IMR-90 (cell line): ENCODE results near the gene TMEM179. TPM values are rescaled to one million over a fixed set of nuclear protein-coding genes. Genes with fewer than 3 reads are reported as not detected.

ENCODE experiments used
- ATAC-seq: fragments of 200-7000 bp; cut with Tn5 transposase; 2 replicates; pipeline ENCODE4 v1.9.1; 2020; ENCODE audit warnings: low read depth, mild to moderate bottlenecking, moderate library complexity
- BruUV-seq: library from RNA; stranded (reverse); fragments of 400-500 nt; replicated peaks from 2 replicates; lab custom pipeline; 2021; lab: Mats Ljungman, UMichigan
- CTCF ChIA-PET: fragments of 300-600 bp; formaldehyde crosslinking; extraction: SDS; loops from one replicate; lab custom pipeline; 2021; ENCODE audit warnings: antibody characterized with exemption; lab: Yijun Ruan, JAX
- POLR2A ChIA-PET: fragments of 300-600 bp; sonication (Branson Sonifier 250); formaldehyde crosslinking; loops from one replicate; lab custom pipeline; 2022; ENCODE audit warnings: antibody characterized with exemption; ENCODE audit not compliant: unreplicated experiment; lab: Charles Lee
- DNase-seq: peaks from one replicate; pipeline ENCODE4 v3.0.0; 2013
- H2AFZ ChIP-seq: replicated peaks from 2 replicates; pipeline ENCODE3; 2013; ENCODE audit warnings: low read length, mild to moderate bottlenecking; ENCODE audit not compliant: poor library complexity
- H2AK5ac ChIP-seq: 2 replicates; pipeline ENCODE4 v1.6.1; 2013; ENCODE audit warnings: low read depth, low read length, inconsistent platforms
- H2AK9ac ChIP-seq: replicated peaks from 2 replicates; pipeline ENCODE3; 2013; ENCODE audit warnings: mild to moderate bottlenecking, low read depth, low read length, moderate library complexity; ENCODE audit not compliant: poor library complexity
- H2BK120ac ChIP-seq: 2 replicates; pipeline ENCODE4 v1.6.1; 2013; ENCODE audit warnings: low read depth, low read length, inconsistent platforms
- H2BK15ac ChIP-seq: 3 replicates; pipeline ENCODE4 v1.6.1; 2013; ENCODE audit warnings: low read depth, low read length, inconsistent platforms
- H2BK20ac ChIP-seq: 2 replicates; pipeline ENCODE4 v1.6.1; 2013; ENCODE audit warnings: low read depth, mild to moderate bottlenecking, inconsistent platforms, low read length, moderate library complexity
- H2BK5ac ChIP-seq: 2 replicates; pipeline ENCODE4 v1.6.1; 2013; ENCODE audit warnings: mild to moderate bottlenecking, low read depth, low read length, inconsistent platforms; ENCODE audit not compliant: poor library complexity, severe bottlenecking
- H3K14ac ChIP-seq: replicated peaks from 2 replicates; pipeline ENCODE4 v1.6.1; 2013; ENCODE audit warnings: low read depth, low read length, inconsistent platforms
- H3K18ac ChIP-seq: 2 replicates; pipeline ENCODE4 v1.6.1; 2013; ENCODE audit warnings: low read depth, low read length, control low read depth
- H3K23ac ChIP-seq: 2 replicates; pipeline ENCODE4 v1.6.1; 2013; ENCODE audit warnings: low read depth, low read length, inconsistent platforms
- H3K27ac ChIP-seq: 2 replicates; pipeline ENCODE4 v1.5.1; 2013; ENCODE audit warnings: mild to moderate bottlenecking, control low read depth, low read length; ENCODE audit not compliant: insufficient read depth
- H3K27me3 ChIP-seq: 2 replicates; pipeline ENCODE4 v1.6.1; 2013; ENCODE audit warnings: low read length; ENCODE audit not compliant: control insufficient read depth, insufficient read depth
- H3K36me3 ChIP-seq: 2 replicates; pipeline ENCODE4 v1.6.1; 2013; ENCODE audit warnings: low read length, mixed read lengths; ENCODE audit not compliant: control insufficient read depth, insufficient read depth
- H3K4ac ChIP-seq: 2 replicates; pipeline ENCODE4 v1.6.1; 2013; ENCODE audit warnings: low read depth, low read length, inconsistent platforms
- H3K4me1 ChIP-seq: 2 replicates; pipeline ENCODE4 v1.6.1; 2013; ENCODE audit warnings: low read length, mixed read lengths; ENCODE audit not compliant: control insufficient read depth, insufficient read depth
- H3K4me2 ChIP-seq: 2 replicates; pipeline ENCODE4 v1.6.1; 2013; ENCODE audit warnings: low read depth, mild to moderate bottlenecking, control low read depth, low read length, moderate library complexity
- H3K4me3 ChIP-seq: 2 replicates; pipeline ENCODE4 v1.5.1; 2013; ENCODE audit warnings: low read depth, mild to moderate bottlenecking, control low read depth, low read length, moderate library complexity; ENCODE audit not compliant: insufficient read depth
- H3K56ac ChIP-seq: 2 replicates; pipeline ENCODE4 v1.6.1; 2013; ENCODE audit warnings: low read length, inconsistent platforms; ENCODE audit not compliant: insufficient read depth; ENCODE audit errors: extremely low read depth
- H3K79me1 ChIP-seq, 2 experiments: 2 replicates each; pipeline ENCODE4 v1.6.1; 2013; ENCODE audit warnings: low read length in 2 of 2, inconsistent platforms in 1 of 2, low read depth in 1 of 2
- H3K9ac ChIP-seq: 2 replicates; pipeline ENCODE4 v1.6.1; 2013; ENCODE audit warnings: low read depth, low read length, control low read depth
- H3K9me1 ChIP-seq: 2 replicates; pipeline ENCODE4 v1.6.1; 2013; ENCODE audit warnings: low read length, inconsistent platforms; ENCODE audit not compliant: insufficient read depth
- H3K9me3 ChIP-seq: 2 replicates; pipeline ENCODE4 v1.6.1; 2013; ENCODE audit warnings: low read length; ENCODE audit not compliant: control insufficient read depth, insufficient read depth
- H4K20me1 ChIP-seq: 2 replicates; pipeline ENCODE4 v1.6.1; 2013; ENCODE audit warnings: low read length, inconsistent platforms; ENCODE audit not compliant: insufficient read depth
- H4K5ac ChIP-seq: 2 replicates; pipeline ENCODE4 v1.6.1; 2013; ENCODE audit warnings: mild to moderate bottlenecking, low read depth, low read length, control low read depth
- H4K8ac ChIP-seq, 2 experiments: 2 replicates each; pipeline ENCODE4 v1.6.1; 2013; ENCODE audit warnings: low read depth in 2 of 2, low read length in 2 of 2, control low read depth in 1 of 2, inconsistent platforms in 1 of 2
- H4K91ac ChIP-seq: 2 replicates; pipeline ENCODE4 v1.6.1; 2013; ENCODE audit warnings: low read depth, low read length, inconsistent platforms; ENCODE audit not compliant: insufficient read depth
- SMC3 ChIP-seq: fragments of 150-350 bp; IDR thresholded peaks from 2 replicates; pipeline ENCODE4 v1.6.1; 2016; ENCODE audit warnings: low read depth, mild to moderate bottlenecking, antibody characterized with exemption, low read length, moderate library complexity
- WGBS, 2 experiments: methylation state at CpG; one replicate each; pipeline versions ENCODE4 v1.1.5 to v1.1.7; 2013; ENCODE audit warnings: missing lambda C conversion rate in 2 of 2; ENCODE audit not compliant: insufficient read length in 1 of 2; ENCODE audit errors: extremely low coverage in 2 of 2; 5-methylcytosine and 5-hydroxymethylcytosine counted together
- dilution Hi-C: fragments of 300-500 bp; cut with HindIII; formaldehyde crosslinking; loops from one replicate; pipeline ENCODE4 v1.14.3; 2018; ENCODE audit warnings: low sequenced_read_pairs; ENCODE audit not compliant: unreplicated experiment
- in situ Hi-C: fragments of 300-500 bp; cut with MboI; formaldehyde crosslinking; loops from 3 replicates; pipeline ENCODE4 v1.14.3; 2019; ENCODE audit warnings: low sequenced_read_pairs, inconsistent platforms, mixed read lengths
- intact Hi-C: fragments of 100-400 bp; cut with micrococcal nuclease; formaldehyde crosslinking; loops from 2 replicates; pipeline ENCODE4 v1.10.0; 2022
- polyA plus RNA-seq, 3 experiments: library from polyadenylated mRNA; depleted of rRNA; stranded (reverse); fragments of >200 nt; gene quantifications; 2 replicates each; pipeline ENCODE4 v1.2.3, GENCODE V29; 2012; ENCODE audit warnings: low replicate concordance in 1 of 3
- total RNA-seq: library from RNA; depleted of rRNA; stranded (reverse); fragments of >200 nt; gene quantifications from 2 replicates; pipeline ENCODE4 v1.2.3, GENCODE V29; 2012

TMEM179 gene
- total and polyA plus RNA-seq, 2 of the 4 experiments (the other 2 are of a cell fraction) = not detected

- no peak overlapping the region for H3K18ac ChIP-seq
- 73% methylated on average over 14 of the region's 33 CpGs; no CpG with 5 or more reads in 1 of the 2 experiments for WGBS, 2 experiments
- H2BK15ac ChIP-seq = no peak overlapping the region
- no peak overlapping the region for H4K91ac ChIP-seq
- H3K9me1 ChIP-seq = no peaks in the 10 kb centered on the region
- no peaks in the 10 kb centered on the region for H4K20me1 ChIP-seq
- no peak overlapping the region for H2BK120ac ChIP-seq
- dilution Hi-C loops (no loop called here), intact Hi-C loops (no loop called here), in situ Hi-C loops (loop anchor here (25.0 kb wide), 1 partner anchor 465 kb away; the partner anchor contains the start of gene ASPG)
- no peak overlapping the region for H2BK20ac ChIP-seq
- no peaks in the 10 kb centered on the region for H3K9me3 ChIP-seq
- H3K36me3 ChIP-seq = no peaks in the 10 kb centered on the region
- no peak overlapping the region for H3K4me2 ChIP-seq
- no TSS peak for BruUV-seq
- ATAC-seq (no peak), DNase-seq (no peak)
- TF ChIP-seq SMC3 = no peak
- no peaks in the 10 kb centered on the region for H3K4me1 ChIP-seq
- H3K4ac ChIP-seq = no peak overlapping the region
- no peak overlapping the region for H4K8ac ChIP-seq
- no peak overlapping the region for H3K27ac ChIP-seq
- POLR2A ChIA-PET = no interaction called here
- no peak overlapping the region for H3K14ac ChIP-seq
- no peak overlapping the region for H2AFZ ChIP-seq
- H3K4me3 ChIP-seq = no peak overlapping the region
- H3K79me1 ChIP-seq = no peaks in the 10 kb centered on the region
- peaks cover 6% of the 10 kb centered on the region; the same call in 1 of the 2 replicates for H3K27me3 ChIP-seq
- CTCF ChIA-PET = no interaction called here
- no peak overlapping the region for H3K9ac ChIP-seq
- H3K23ac ChIP-seq = no peak overlapping the region
- H2BK5ac ChIP-seq = no peak overlapping the region
- no peak overlapping the region for H2AK5ac ChIP-seq
- H2AK9ac ChIP-seq = no peak overlapping the region
- H4K5ac ChIP-seq = no peak overlapping the region
- H3K56ac ChIP-seq = no peak overlapping the region
Measured at GRCh38 chr14:104551851-104552737, 52.5 kb downstream of the TMEM179 start.
